IPS-15b (cell line): ENCODE results near the gene KMT2C.

Experiments used
- H3K27me3 ChIP-seq: one replicate; pipeline ENCODE4 v1.6.1; 2013; ENCODE audit warnings: low read length; ENCODE audit not compliant: control insufficient read depth, insufficient read depth
- H3K36me3 ChIP-seq: one replicate; pipeline ENCODE4 v1.6.1; 2013; ENCODE audit warnings: low read length; ENCODE audit not compliant: control insufficient read depth, insufficient read depth
- H3K4me1 ChIP-seq: one replicate; pipeline ENCODE4 v1.6.1; 2013; ENCODE audit warnings: mild to moderate bottlenecking, low read length; ENCODE audit not compliant: control insufficient read depth, insufficient read depth
- H3K4me3 ChIP-seq: one replicate; pipeline ENCODE4 v1.5.1; 2013; ENCODE audit warnings: low read depth, low read length
- H3K9ac ChIP-seq: one replicate; pipeline ENCODE4 v1.6.1; 2013; ENCODE audit warnings: low read depth, mild to moderate bottlenecking, low read length
- H3K9me3 ChIP-seq: one replicate; pipeline ENCODE4 v1.6.1; 2013; ENCODE audit warnings: mild to moderate bottlenecking, low read length; ENCODE audit not compliant: control insufficient read depth, insufficient read depth

KMT2C gene

DNA sequence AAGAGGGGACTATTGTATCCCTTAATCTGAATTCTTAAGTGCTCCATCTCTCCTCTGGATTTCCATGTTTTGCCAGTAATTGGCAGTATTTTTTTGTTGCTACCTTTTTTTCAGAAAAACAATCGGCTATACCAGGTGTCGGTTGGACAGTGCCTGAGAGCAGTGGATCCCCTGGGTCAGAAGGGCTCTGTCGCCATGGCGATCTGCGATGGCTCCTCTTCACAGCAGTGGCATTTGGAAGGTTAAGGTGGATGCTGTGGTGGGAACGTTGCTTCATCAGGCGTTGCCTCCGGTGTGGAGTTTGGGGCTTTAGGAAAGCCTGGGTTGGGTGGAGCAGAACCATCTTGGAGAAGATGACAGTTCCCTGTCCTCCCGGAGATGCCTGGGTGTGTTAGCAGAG is 314.4 kb downstream of the KMT2C start:
- H3K4me3 ChIP-seq: no peak overlapping the region
- H3K36me3 ChIP-seq: peaks cover 37% of the 10 kb centered on the region
- no peak overlapping the region for H3K9ac ChIP-seq
- H3K9me3 ChIP-seq: no peaks in the 10 kb centered on the region
- H3K27me3 ChIP-seq: no peaks in the 10 kb centered on the region
- no peaks in the 10 kb centered on the region for H3K4me1 ChIP-seq

DNA sequence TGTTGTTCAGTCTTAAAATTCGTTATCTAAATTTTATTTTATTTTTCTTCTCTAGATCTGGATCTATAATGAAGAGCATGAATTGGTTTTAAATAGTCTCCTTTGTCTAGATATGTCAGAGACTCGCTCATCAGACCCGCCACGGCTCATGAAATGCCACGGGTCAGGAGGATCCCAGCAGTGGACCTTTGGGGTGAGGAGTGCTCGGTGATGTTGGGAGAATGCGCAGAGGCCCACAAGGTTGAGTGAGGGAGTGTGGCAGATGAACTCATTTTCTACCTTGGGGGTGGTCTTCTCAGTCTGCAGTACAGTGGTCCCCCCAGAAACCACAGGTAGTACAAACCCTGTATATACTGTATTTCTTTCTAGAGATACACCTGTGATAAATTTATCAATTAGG is 315.0 kb downstream of the KMT2C start:
- no peaks in the 10 kb centered on the region for H3K9me3 ChIP-seq

DNA sequence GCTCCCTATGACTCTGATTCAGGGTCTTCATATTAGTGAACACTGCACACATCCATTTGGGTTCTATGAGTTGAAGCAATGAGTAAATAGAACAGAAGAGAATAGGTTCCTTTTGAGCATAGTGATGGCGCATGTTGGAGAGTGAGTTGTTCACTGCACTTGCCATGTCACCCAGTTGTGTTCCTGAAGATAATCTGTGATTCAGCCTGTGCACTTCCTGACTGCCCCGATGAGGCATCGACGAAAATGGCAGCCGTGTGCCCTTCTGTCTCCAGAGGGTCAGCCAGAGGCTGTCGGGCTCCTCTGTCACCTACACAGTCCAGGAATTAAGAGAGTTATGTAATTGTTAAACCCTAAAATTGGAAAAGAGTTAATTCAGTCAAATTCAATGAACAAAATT is 315.6 kb downstream of the KMT2C start:
- no peaks in the 10 kb centered on the region for H3K4me1 ChIP-seq
- no peaks in the 10 kb centered on the region for H3K27me3 ChIP-seq
- H3K36me3 ChIP-seq: peaks cover 36% of the 10 kb centered on the region
- H3K4me3 ChIP-seq: no peak overlapping the region
- H3K9me3 ChIP-seq: no peaks in the 10 kb centered on the region
- H3K9ac ChIP-seq: no peak overlapping the region

More for the DNA sequence above, 315.0 kb downstream of the KMT2C start:
- H3K4me1 ChIP-seq: no peaks in the 10 kb centered on the region
- peaks cover 36% of the 10 kb centered on the region for H3K36me3 ChIP-seq
- H3K27me3 ChIP-seq: no peaks in the 10 kb centered on the region
- H3K9ac ChIP-seq: no peak overlapping the region
- no peak overlapping the region for H3K4me3 ChIP-seq

DNA sequence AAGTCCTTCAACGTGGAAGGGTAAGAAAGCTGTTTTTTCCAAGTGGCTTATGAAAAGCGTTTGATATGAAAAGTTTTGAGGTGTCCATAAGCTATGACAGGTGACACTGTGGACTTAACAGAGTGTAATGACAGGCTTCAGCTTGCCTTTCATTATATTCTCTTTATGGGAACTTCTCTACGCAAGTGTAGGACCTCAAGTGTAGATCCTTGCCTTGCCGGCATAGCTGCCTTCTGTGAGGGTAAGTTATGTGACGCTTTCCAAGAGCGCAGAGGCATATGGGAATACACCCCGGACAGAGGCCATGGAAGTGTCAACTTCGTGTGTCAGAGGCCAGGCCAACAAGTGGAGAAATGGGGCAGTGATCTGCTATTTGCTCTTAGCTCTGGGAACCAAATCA is 318.4 kb downstream of the KMT2C start:
- Histone ChIP-seq H3K36me3 (peaks cover 38% of the 10 kb centered on the region), H3K27me3 (no peaks in the 10 kb centered on the region), H3K4me1 (no peaks in the 10 kb centered on the region), H3K9ac (no peak overlapping the region), H3K9me3 (no peaks in the 10 kb centered on the region), H3K4me3 (no peak overlapping the region)

DNA sequence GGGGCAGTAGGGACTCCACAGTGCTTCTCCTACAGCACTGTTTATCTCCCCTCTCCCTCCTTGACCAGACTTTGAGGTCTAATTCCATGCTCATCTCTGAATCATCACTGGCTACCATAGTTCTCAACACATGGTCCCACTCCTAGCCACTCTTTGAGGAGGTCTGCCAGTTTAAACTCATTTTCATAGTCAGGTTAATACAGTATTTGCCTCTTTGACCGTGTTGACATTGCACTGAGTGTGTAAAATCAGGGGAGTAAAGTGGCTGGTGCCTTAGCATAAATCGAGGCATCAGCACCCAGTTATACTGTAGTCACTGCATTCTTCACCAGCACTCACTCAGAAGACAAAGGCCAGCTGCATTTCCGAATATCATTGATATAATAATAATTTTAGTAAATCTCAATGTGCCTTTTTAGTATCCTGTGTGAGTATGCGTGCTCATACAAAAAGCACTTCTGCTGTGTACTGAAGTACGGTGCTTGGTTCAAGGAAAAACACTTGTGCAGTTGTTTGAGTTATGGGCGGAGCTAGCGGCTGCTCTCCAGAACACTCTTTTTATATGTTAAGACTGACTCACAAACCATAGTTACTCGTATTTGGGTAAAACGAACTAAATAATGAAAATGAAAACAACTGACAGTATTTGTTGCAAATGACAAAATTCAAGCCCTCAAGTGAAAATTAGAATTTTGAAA is 320.6 kb downstream of the KMT2C start:
- H3K9ac ChIP-seq: no peak overlapping the region
- H3K36me3 ChIP-seq: peaks cover 21% of the 10 kb centered on the region
- no peaks in the 10 kb centered on the region for H3K27me3 ChIP-seq
- no peaks in the 10 kb centered on the region for H3K9me3 ChIP-seq
- H3K4me3 ChIP-seq: no peak overlapping the region
- H3K4me1 ChIP-seq: no peaks in the 10 kb centered on the region

DNA sequence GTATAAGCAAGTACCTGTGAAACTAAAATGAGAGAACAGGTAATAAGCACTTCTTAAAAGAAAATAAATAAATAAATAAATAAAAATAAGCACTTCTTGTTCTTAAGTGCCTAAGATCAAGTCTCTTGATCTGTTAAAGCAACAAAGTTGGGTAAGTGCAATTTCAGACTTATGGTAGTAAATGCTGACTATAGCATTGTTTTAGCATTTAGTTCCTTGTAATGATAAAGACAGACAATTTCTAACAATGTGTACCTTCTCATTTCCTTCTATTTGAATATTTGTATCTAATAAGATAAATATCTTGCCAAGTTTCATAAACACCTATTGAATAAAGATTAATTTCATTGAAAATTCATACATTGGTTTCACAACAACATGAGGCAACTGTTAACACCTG is 323.0 kb downstream of the KMT2C start:
- no peaks in the 10 kb centered on the region for H3K9me3 ChIP-seq
- peaks cover 10% of the 10 kb centered on the region for H3K36me3 ChIP-seq
- H3K9ac ChIP-seq: no peak overlapping the region
- H3K4me3 ChIP-seq: no peak overlapping the region
- no peaks in the 10 kb centered on the region for H3K27me3 ChIP-seq
- no peaks in the 10 kb centered on the region for H3K4me1 ChIP-seq

DNA sequence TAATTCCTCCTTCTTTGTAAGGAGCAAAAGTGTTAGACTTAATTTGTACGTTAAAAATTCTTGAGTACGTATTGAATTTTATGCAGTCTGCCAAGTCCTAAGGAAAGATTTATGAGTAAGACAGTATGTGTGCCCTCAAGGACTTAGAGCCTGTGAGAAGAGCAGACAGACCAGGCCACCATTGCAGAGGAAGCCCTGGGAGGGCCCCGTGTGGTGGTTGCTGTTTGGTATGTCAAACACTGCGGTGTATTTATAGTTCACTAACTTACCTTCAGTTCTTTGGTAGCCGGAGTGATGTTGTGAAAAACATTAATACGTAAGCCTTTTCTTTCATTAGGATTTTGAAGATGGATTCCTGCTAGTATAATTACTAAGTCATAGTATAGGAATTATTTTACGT is 327.4 kb downstream of the KMT2C start:
- no peaks in the 10 kb centered on the region for H3K27me3 ChIP-seq
- no peaks in the 10 kb centered on the region for H3K4me1 ChIP-seq
- no peak overlapping the region for H3K4me3 ChIP-seq
- H3K9me3 ChIP-seq: no peaks in the 10 kb centered on the region
- H3K36me3 ChIP-seq: peaks cover 2% of the 10 kb centered on the region
- H3K9ac ChIP-seq: no peak overlapping the region

DNA sequence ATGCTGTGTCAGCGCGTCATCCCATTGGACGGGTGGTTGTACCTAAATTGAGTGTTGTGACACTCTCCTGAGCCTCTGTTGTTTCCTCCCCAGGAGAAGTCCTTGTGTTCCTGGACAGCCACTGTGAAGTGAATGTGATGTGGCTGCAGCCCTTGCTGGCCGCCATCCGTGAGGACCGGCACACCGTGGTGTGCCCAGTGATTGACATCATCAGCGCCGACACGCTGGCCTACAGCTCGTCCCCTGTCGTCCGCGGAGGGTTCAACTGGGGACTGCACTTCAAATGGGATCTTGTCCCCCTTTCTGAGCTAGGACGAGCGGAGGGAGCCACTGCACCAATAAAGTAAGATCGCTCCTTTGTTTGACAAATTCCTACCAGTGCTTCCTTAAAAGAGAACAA is 327.9 kb downstream of the KMT2C start:
- Histone ChIP-seq H3K36me3 (peaks cover 2% of the 10 kb centered on the region), H3K4me1 (no peaks in the 10 kb centered on the region), H3K9me3 (no peaks in the 10 kb centered on the region), H3K4me3 (no peak overlapping the region), H3K9ac (no peak overlapping the region), H3K27me3 (no peaks in the 10 kb centered on the region)

DNA sequence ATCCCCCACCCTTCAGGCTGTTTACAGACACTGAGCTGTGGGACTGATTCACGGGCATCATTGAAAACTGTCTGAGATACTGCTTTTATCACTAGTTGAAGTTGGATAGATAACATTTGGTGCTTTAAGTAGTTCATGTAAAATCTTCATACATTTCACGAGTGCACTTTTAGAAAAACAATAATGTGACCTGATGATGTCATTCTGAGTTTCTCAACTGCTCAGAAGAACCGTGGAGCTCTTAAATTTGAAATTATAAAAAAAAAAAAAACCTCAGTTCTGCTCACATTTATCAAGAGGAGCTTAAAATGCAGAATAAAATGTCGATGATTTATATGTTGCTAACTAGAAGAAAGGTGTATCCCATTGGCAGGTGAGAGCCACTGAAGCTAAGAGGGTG is 328.8 kb downstream of the KMT2C start:
- no peak overlapping the region for H3K9ac ChIP-seq
- H3K4me1 ChIP-seq: no peaks in the 10 kb centered on the region
- H3K9me3 ChIP-seq: no peaks in the 10 kb centered on the region
- no peak overlapping the region for H3K4me3 ChIP-seq
- no peaks in the 10 kb centered on the region for H3K27me3 ChIP-seq
- peaks cover 2% of the 10 kb centered on the region for H3K36me3 ChIP-seq

DNA sequence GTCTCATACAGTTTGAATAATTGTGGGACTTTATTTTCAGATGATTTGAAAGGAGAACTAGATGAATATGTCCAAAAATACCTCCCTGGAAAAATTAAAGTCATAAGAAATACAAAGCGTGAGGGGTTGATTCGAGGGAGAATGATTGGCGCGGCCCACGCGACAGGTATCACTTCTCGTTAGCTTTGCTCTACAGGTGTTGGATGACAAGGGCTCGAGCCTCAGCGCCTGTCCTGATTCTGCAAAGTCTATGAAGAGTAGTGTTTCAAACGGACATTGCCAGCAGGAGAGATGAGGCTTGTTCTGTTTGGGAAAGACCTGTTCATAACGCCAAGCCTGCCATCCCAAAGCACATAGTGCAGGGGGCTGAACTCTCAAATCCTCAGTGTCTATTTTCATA is 330.6 kb downstream of the KMT2C start:
- no peaks in the 10 kb centered on the region for H3K4me1 ChIP-seq
- no peaks in the 10 kb centered on the region for H3K9me3 ChIP-seq
- H3K4me3 ChIP-seq: no peak overlapping the region
- H3K9ac ChIP-seq: no peak overlapping the region
- peaks cover 2% of the 10 kb centered on the region for H3K36me3 ChIP-seq
- no peaks in the 10 kb centered on the region for H3K27me3 ChIP-seq

DNA sequence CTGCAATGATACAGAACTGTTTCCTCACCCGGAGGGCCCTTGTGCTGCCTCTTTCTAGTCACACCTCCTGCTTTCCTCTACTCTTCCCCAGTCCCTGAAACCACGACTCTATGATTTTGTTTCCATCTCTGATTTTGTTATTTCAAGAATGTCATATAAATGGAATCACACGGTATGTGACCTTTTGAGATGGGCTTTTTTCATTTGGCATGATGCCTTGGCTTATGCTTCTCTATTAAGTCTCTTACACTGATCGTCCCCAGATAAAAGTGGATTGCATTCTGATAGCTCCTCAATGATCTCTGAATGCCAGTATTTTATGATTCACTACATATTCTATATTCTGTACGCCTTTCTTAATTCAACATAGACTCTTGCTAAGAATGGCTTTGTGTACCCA is 332.1 kb downstream of the KMT2C start:
- H3K9ac ChIP-seq: no peak overlapping the region
- peaks cover 2% of the 10 kb centered on the region for H3K36me3 ChIP-seq
- no peaks in the 10 kb centered on the region for H3K27me3 ChIP-seq
- H3K4me1 ChIP-seq: no peaks in the 10 kb centered on the region
- no peak overlapping the region for H3K4me3 ChIP-seq
- H3K9me3 ChIP-seq: no peaks in the 10 kb centered on the region

DNA sequence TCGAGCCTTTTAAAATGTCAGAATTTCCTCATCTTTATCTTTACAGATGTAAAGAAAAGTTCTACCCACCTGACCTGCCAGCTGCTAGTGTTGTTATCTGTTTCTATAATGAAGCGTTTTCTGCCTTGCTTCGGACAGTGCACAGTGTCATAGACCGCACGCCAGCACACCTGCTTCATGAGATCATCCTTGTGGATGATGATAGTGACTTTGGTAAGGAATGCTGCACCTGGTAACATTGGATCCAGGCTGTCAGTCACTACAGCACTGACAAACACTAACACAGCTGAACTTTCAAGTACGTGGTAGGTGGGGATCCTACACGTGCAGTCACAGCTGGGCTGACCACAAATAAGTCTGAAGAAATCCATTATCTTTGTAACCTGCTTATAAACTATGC is 332.7 kb downstream of the KMT2C start:
- Histone ChIP-seq H3K27me3 (no peaks in the 10 kb centered on the region), H3K4me3 (no peak overlapping the region), H3K36me3 (peaks cover 2% of the 10 kb centered on the region)

More for the DNA sequence above, 332.7 kb downstream of the KMT2C start:
- Histone ChIP-seq H3K9me3 (no peaks in the 10 kb centered on the region), H3K4me1 (no peaks in the 10 kb centered on the region), H3K9ac (no peak overlapping the region)
